Measurements from ENCODE around the gene TIAM2. TPM values are rescaled to one million over a fixed set of nuclear protein-coding genes. Genes with fewer than 3 reads are reported as not detected.

TIAM2 gene
- total RNA-seq, 2 donors from 2014 or later: 3.1 to 6.6 TPM

- H3K9me3 ChIP-seq: no peaks in the 10 kb centered on the region
- no peak for ATAC-seq
Measured at GRCh38 chr6:155163601-155164000, 168.5 kb downstream of the TIAM2 start.

DNA sequence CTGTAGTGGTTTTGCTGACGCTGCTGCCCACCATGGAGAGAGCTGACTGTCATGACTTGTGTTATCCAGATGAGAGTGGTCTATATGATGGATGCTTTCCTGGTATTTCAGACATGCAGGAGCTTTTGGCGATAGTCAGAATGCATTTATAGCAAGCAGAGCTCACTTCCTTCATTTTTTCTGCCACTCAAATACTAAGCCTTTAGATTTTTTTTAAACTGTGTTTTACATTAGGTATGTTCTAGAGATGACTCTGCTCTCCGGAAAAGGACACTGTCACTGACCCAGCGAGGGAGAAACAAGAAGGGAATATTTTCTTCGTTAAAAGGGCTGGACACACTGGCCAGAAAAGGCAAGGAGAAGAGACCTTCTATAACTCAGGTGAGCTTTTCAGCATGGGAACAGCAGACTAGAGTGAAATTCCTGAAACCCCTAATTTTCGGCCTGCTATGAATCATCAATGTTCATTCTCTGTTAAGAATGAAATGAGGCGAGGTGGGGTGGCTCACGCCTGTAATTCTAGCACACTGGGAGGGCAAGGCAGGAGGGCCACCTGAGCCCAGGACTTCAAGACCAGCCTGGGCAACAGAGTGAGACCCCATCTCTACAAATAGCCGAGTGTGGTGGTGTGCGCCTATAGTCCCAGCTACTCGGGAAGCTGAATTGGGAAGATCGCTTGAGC is 170.1 kb downstream of the TIAM2 start:
- ATAC-seq (no peak), DNase-seq (no peak)
- intact Hi-C loops (cut with DNase I): no loop called here
- Histone ChIP-seq H3K27ac (no peak overlapping the region), H3K36me3 (replicated peaks in 1 of 2; ENCODE audit: insufficient read depth in 1 of 2, low read depth in 2 of 2) (no peaks in the 10 kb centered on the region), H3K4me3 (no peak overlapping the region), H3K9me3 (no peaks in the 10 kb centered on the region), H3K4me1 (no peaks in the 10 kb centered on the region), H3K27me3 (no peaks in the 10 kb centered on the region)
- WGBS, 2 donors: 81 to 84% methylated on average over 12 of the region's 12 CpGs
- TF ChIP-seq POLR2A (IDR thresholded peaks at IDR 0.05): no peak
- TF ChIP-seq, protein P1, sequence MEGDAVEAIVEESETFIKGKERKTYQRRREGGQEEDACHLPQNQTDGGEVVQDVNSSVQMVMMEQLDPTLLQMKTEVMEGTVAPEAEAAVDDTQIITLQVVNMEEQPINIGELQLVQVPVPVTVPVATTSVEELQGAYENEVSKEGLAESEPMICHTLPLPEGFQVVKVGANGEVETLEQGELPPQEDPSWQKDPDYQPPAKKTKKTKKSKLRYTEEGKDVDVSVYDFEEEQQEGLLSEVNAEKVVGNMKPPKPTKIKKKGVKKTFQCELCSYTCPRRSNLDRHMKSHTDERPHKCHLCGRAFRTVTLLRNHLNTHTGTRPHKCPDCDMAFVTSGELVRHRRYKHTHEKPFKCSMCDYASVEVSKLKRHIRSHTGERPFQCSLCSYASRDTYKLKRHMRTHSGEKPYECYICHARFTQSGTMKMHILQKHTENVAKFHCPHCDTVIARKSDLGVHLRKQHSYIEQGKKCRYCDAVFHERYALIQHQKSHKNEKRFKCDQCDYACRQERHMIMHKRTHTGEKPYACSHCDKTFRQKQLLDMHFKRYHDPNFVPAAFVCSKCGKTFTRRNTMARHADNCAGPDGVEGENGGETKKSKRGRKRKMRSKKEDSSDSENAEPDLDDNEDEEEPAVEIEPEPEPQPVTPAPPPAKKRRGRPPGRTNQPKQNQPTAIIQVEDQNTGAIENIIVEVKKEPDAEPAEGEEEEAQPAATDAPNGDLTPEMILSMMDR (IDR thresholded peaks at IDR 0.05): no peak

More at GRCh38 chr6:155163601-155164000, 168.5 kb downstream of the TIAM2 start:
- Histone ChIP-seq H3K36me3 (replicated peaks in 1 of 2; ENCODE audit: insufficient read depth in 1 of 2, low read depth in 2 of 2) (no peaks in the 10 kb centered on the region), H3K4me3 (no peak overlapping the region), H3K4me1 (no peaks in the 10 kb centered on the region), H3K27me3 (no peaks in the 10 kb centered on the region), H3K27ac (no peak overlapping the region)
- 77 to 94% methylated on average over 1 of the region's 1 CpG for WGBS, 2 donors
- TF ChIP-seq, protein P1 (IDR thresholded peaks at IDR 0.05): no peak
- TF ChIP-seq POLR2A (IDR thresholded peaks at IDR 0.05): no peak
- intact Hi-C loops (cut with DNase I): no loop called here
- DNase-seq: no peak

GRCh38 chr6:155170519-155170918 is 175.4 kb downstream of the TIAM2 start:
- no peaks in the 10 kb centered on the region for H3K36me3 ChIP-seq (replicated peaks in 1 of 2; ENCODE audit: insufficient read depth in 1 of 2, low read depth in 2 of 2)
- no peak overlapping the region for H3K4me3 ChIP-seq
- TF ChIP-seq, protein P1 (IDR thresholded peaks at IDR 0.05): no peak
- no peak for TF ChIP-seq POLR2A (IDR thresholded peaks at IDR 0.05)
- no peak overlapping the region for H3K27ac ChIP-seq
- no peak for DNase-seq
- intact Hi-C loops (cut with DNase I): no loop called here
- 86 to 92% methylated on average over 3 of the region's 3 CpGs for WGBS, 2 donors
- H3K4me1 ChIP-seq: peaks cover 9% of the 10 kb centered on the region
- no peak for ATAC-seq
- no peaks in the 10 kb centered on the region for H3K27me3 ChIP-seq
- no peaks in the 10 kb centered on the region for H3K9me3 ChIP-seq

GRCh38 chr6:155171109-155171746 is 176.1 kb downstream of the TIAM2 start:
- H3K4me3 ChIP-seq: no peak overlapping the region
- H3K27ac ChIP-seq: no peak overlapping the region
- H3K36me3 ChIP-seq (replicated peaks in 1 of 2; ENCODE audit: insufficient read depth in 1 of 2, low read depth in 2 of 2): no peaks in the 10 kb centered on the region
- no peak for TF ChIP-seq POLR2A (IDR thresholded peaks at IDR 0.05)
- TF ChIP-seq, protein P1 (IDR thresholded peaks at IDR 0.05): no peak
- peaks cover 9% of the 10 kb centered on the region for H3K4me1 ChIP-seq
- intact Hi-C loops (cut with DNase I): no loop called here
- H3K9me3 ChIP-seq: no peaks in the 10 kb centered on the region
- no peaks in the 10 kb centered on the region for H3K27me3 ChIP-seq
- ATAC-seq (peak; percentile 43), DNase-seq (peak in 1 of 4 donors; percentile 41)
- WGBS, 2 donors: 26 to 30% methylated on average over 6 of the region's 6 CpGs
